ENCODE data around the gene CMC2. TPM values are rescaled to one million over a fixed set of nuclear protein-coding genes. Genes with fewer than 3 reads are reported as not detected.

Gene CMC2
- polyA plus RNA-seq, 1 donor (not counting 4 experiments of a cell fraction or from before 2014, with no cell fraction given), result 91.8 TPM

DNA sequence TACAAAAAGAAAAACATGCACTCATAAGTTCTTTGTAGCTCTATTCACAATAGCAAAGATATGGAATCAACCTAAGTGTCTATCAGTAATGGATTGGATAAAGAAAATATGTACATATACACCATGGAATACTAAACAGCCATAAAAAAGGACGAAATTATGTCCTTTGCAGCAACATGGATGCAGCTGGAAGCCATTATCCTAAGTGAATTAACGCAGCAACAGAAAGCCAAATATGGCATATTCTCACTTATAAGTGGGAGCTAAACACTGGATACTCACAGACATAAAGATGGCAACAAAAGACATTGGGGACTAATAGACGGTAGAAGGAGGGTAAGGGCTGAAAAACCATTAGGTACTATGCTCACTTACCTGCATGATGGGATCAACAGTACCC, 5.8 kb downstream of the CMC2 start:
- Histone ChIP-seq H3K36me3 (ENCODE audit: control insufficient read depth in 2 of 2, extremely low read depth in 1 of 2, insufficient read depth in 2 of 2, low read length in 2 of 2) (peaks cover 0 to 3% of the 10 kb centered on the region in 2 experiments), H3K9ac (ENCODE audit: control insufficient read depth, extremely low read depth, insufficient read depth, low read length) (no peak overlapping the region), H3K4me1 (ENCODE audit: control insufficient read depth, extremely low read depth, insufficient read depth, low read length) (peaks cover 17% of the 10 kb centered on the region), H3K9me1 (ENCODE audit: control insufficient read depth, extremely low read depth, insufficient read depth, low read length) (peaks cover 3% of the 10 kb centered on the region), H3K4me3 (ENCODE audit: control insufficient read depth in 2 of 3, extremely low read depth in 1 of 3, insufficient read depth in 2 of 3, low read depth in 1 of 3, low read length in 3 of 3) (no peak overlapping the region), H3K79me2 (ENCODE audit: control insufficient read depth, insufficient read depth, low read length) (peaks cover 93% of the 10 kb centered on the region), H3K27ac (ENCODE audit: control insufficient read depth, insufficient read depth, low read length) (no peak overlapping the region), H4K20me1 (ENCODE audit: control insufficient read depth, extremely low read depth, insufficient read depth, low read length) (no peaks in the 10 kb centered on the region), H3K27me3 (ENCODE audit: control insufficient read depth, extremely low read depth, insufficient read depth, low read length) (no peaks in the 10 kb centered on the region), H2AFZ (ENCODE audit: control insufficient read depth, low read length) (no peak overlapping the region), H3K4me2 (ENCODE audit: control insufficient read depth, extremely low read depth, insufficient read depth, low read depth, low read length) (no peak overlapping the region), H3K9me3 (ENCODE audit: control insufficient read depth, low read depth, low read length) (no peaks in the 10 kb centered on the region)
- FAIRE-seq (no peak), DNase-seq (ENCODE audit: low read depth, low spot score) (no peak)
- dilution Hi-C loops (cut with MboI; ENCODE audit: extremely low pct_ligation_motif_present, low sequenced_read_pairs), result no loop called here
- no peak for TF ChIP-seq EZH2 (IDR thresholded peaks at IDR 0.05; ENCODE audit: low read length)
- TF ChIP-seq, protein P1, sequence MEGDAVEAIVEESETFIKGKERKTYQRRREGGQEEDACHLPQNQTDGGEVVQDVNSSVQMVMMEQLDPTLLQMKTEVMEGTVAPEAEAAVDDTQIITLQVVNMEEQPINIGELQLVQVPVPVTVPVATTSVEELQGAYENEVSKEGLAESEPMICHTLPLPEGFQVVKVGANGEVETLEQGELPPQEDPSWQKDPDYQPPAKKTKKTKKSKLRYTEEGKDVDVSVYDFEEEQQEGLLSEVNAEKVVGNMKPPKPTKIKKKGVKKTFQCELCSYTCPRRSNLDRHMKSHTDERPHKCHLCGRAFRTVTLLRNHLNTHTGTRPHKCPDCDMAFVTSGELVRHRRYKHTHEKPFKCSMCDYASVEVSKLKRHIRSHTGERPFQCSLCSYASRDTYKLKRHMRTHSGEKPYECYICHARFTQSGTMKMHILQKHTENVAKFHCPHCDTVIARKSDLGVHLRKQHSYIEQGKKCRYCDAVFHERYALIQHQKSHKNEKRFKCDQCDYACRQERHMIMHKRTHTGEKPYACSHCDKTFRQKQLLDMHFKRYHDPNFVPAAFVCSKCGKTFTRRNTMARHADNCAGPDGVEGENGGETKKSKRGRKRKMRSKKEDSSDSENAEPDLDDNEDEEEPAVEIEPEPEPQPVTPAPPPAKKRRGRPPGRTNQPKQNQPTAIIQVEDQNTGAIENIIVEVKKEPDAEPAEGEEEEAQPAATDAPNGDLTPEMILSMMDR (optimal IDR thresholded peaks at IDR 0.05 in 1 of 3, IDR thresholded peaks at IDR 0.05 in 1 of 3, conservative IDR thresholded peaks at IDR 0.05 in 1 of 3; ENCODE audit: extremely low read depth in 1 of 3, insufficient read depth in 2 of 3, low read length in 3 of 3), result no peak

DNA sequence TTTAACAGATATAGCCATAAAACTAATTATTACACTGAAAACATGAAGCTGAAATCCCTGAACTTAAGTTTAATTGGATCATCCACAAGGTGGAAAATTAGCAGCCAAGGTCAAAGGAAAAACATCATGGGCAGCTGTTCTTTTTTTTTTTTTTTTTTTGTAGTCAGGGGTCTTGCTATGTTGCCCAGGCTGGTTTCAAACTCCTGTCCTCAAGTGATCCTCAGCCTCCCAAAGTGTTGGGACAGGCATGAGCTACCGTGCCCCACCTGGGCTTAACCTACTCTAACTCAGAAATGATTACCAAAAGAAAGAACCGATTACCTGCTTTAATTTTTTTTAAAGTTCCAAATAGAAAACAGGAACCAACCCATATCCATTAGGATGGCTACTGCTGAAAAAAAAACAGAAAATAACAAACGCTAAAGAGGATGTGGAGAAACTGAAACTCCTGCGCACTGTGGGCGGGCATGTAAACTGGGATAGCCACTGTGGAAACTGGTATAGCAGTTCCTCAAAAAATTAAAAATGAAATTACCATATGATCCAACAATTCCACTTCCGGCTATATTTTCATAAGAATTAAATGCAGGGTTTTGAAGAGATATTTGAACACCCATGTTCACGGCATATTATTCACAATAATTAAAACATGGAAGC, 8.6 kb downstream of the CMC2 start:
- FAIRE-seq (no peak), DNase-seq (ENCODE audit: low read depth, low spot score) (no peak)
- peaks cover 14% of the 10 kb centered on the region for H3K4me1 ChIP-seq (ENCODE audit: control insufficient read depth, extremely low read depth, insufficient read depth, low read length)
- dilution Hi-C loops (cut with MboI; ENCODE audit: extremely low pct_ligation_motif_present, low sequenced_read_pairs), result no loop called here
- peaks cover 76% of the 10 kb centered on the region for H3K79me2 ChIP-seq (ENCODE audit: control insufficient read depth, insufficient read depth, low read length)
- no peak overlapping the region for H2AFZ ChIP-seq (ENCODE audit: control insufficient read depth, low read length)
- H3K27ac ChIP-seq (ENCODE audit: control insufficient read depth, insufficient read depth, low read length), result no peak overlapping the region
- TF ChIP-seq EZH2 (IDR thresholded peaks at IDR 0.05; ENCODE audit: low read length), result no peak
- TF ChIP-seq, protein P1 (optimal IDR thresholded peaks at IDR 0.05 in 1 of 3, IDR thresholded peaks at IDR 0.05 in 1 of 3, conservative IDR thresholded peaks at IDR 0.05 in 1 of 3; ENCODE audit: extremely low read depth in 1 of 3, insufficient read depth in 2 of 3, low read length in 3 of 3), result no peak
- H4K20me1 ChIP-seq (ENCODE audit: control insufficient read depth, extremely low read depth, insufficient read depth, low read length), result no peaks in the 10 kb centered on the region
- no peaks in the 10 kb centered on the region for H3K27me3 ChIP-seq (ENCODE audit: control insufficient read depth, extremely low read depth, insufficient read depth, low read length)
- no peak overlapping the region for H3K9ac ChIP-seq (ENCODE audit: control insufficient read depth, extremely low read depth, insufficient read depth, low read length)
- no peaks in the 10 kb centered on the region for H3K9me3 ChIP-seq (ENCODE audit: control insufficient read depth, low read depth, low read length)
- H3K36me3 ChIP-seq (ENCODE audit: control insufficient read depth in 2 of 2, extremely low read depth in 1 of 2, insufficient read depth in 2 of 2, low read length in 2 of 2), result peaks cover 0 to 3% of the 10 kb centered on the region in 2 experiments
- H3K9me1 ChIP-seq (ENCODE audit: control insufficient read depth, extremely low read depth, insufficient read depth, low read length), result no peaks in the 10 kb centered on the region
- H3K4me3 ChIP-seq (ENCODE audit: control insufficient read depth in 2 of 3, extremely low read depth in 1 of 3, insufficient read depth in 2 of 3, low read depth in 1 of 3, low read length in 3 of 3), result no peak overlapping the region
- no peak overlapping the region for H3K4me2 ChIP-seq (ENCODE audit: control insufficient read depth, extremely low read depth, insufficient read depth, low read depth, low read length)
